GM12891 (cell line): ENCODE results near the gene ARID1A.
A peak's percentile ranks its signal among the peaks of the same experiment; 100 is the strongest.

Experiments
- DNase-seq: peaks from one replicate; pipeline ENCODE4 v3.0.0; 2011; ENCODE audit warnings: low spot score; ENCODE audit not compliant: insufficient read length
- FAIRE-seq: peaks from 2 replicates; lab custom pipeline; 2011; peaks lifted over from hg19 to GRCh38; lab: Jason Lieb, UNC
- PAX5 ChIP-seq: IDR thresholded peaks from 2 replicates; pipeline ENCODE4 v1.6.1; 2011; ENCODE audit warnings: low read length, moderate library complexity, mild to moderate bottlenecking; ENCODE audit not compliant: insufficient read depth, severe bottlenecking
- POLR2A ChIP-seq: IDR thresholded peaks from 2 replicates; pipeline ENCODE4 v1.6.1; 2011; ENCODE audit warnings: low read depth, low read length, control low read depth
- POLR2AphosphoS5 ChIP-seq: IDR thresholded peaks from 2 replicates; pipeline ENCODE4 v1.6.1; 2011; ENCODE audit warnings: low read depth, low read length, control low read depth
- POU2F2 ChIP-seq: IDR thresholded peaks from 2 replicates; pipeline ENCODE4 v1.6.1; 2011; ENCODE audit warnings: low read depth, mild to moderate bottlenecking, control low read depth, low read length, moderate library complexity
- SPI1 ChIP-seq: IDR thresholded peaks from 2 replicates; pipeline ENCODE4 v1.6.1; 2011; ENCODE audit warnings: low read depth, low read length, control low read depth
- TAF1 ChIP-seq: IDR thresholded peaks from 2 replicates; pipeline ENCODE4 v1.6.1; 2011; ENCODE audit warnings: low read depth, low read length, control low read depth

The ARID1A gene

DNA sequence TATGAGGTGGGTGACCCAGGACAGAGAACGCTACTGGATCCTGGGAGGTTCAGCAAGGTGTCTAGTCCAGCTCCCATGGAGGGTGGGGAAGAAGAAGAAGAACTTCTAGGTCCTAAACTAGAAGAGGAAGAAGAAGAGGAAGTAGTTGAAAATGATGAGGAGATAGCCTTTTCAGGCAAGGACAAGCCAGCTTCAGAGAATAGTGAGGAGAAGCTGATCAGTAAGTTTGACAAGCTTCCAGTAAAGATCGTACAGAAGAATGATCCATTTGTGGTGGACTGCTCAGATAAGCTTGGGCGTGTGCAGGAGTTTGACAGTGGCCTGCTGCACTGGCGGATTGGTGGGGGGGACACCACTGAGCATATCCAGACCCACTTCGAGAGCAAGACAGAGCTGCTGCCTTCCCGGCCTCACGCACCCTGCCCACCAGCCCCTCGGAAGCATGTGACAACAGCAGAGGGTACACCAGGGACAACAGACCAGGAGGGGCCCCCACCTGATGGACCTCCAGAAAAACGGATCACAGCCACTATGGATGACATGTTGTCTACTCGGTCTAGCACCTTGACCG lies 83.4 kb downstream of the ARID1A start:
- no peak for DNase-seq
- FAIRE-seq: no peak
- TF ChIP-seq PAX5: no peak
- TF ChIP-seq POLR2A: no peak
- TF ChIP-seq SPI1: no peak
- no peak for TF ChIP-seq POU2F2
- no peak for TF ChIP-seq POLR2AphosphoS5
- no peak for TF ChIP-seq TAF1

DNA sequence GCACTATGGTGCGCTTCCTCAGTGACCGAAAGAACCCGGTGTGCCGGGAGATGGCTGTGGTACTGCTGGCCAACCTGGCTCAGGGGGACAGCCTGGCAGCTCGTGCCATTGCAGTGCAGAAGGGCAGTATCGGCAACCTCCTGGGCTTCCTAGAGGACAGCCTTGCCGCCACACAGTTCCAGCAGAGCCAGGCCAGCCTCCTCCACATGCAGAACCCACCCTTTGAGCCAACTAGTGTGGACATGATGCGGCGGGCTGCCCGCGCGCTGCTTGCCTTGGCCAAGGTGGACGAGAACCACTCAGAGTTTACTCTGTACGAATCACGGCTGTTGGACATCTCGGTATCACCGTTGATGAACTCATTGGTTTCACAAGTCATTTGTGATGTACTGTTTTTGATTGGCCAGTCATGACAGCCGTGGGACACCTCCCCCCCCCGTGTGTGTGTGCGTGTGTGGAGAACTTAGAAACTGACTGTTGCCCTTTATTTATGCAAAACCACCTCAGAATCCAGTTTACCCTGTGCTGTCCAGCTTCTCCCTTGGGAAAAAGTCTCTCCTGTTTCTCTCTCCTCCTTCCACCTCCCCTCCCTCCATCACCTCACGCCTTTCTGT lies 84.6 kb downstream of the ARID1A start:
- no peak for TF ChIP-seq POLR2A
- no peak for TF ChIP-seq TAF1
- 0 out of 2 replicates have a peak, but pooled peaks have one; percentile 25 for TF ChIP-seq POLR2AphosphoS5
- TF ChIP-seq PAX5: no peak
- no peak for DNase-seq
- FAIRE-seq: peak; percentile 9

DNA sequence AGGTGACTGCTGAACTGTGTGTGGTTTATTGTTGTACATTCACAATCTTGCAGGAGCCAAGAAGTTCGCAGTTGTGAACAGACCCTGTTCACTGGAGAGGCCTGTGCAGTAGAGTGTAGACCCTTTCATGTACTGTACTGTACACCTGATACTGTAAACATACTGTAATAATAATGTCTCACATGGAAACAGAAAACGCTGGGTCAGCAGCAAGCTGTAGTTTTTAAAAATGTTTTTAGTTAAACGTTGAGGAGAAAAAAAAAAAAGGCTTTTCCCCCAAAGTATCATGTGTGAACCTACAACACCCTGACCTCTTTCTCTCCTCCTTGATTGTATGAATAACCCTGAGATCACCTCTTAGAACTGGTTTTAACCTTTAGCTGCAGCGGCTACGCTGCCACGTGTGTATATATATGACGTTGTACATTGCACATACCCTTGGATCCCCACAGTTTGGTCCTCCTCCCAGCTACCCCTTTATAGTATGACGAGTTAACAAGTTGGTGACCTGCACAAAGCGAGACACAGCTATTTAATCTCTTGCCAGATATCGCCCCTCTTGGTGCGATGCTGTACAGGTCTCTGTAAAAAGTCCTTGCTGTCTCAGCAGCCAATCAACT lies 85.5 kb downstream of the ARID1A start:
- no peak for TF ChIP-seq POU2F2
- no peak for TF ChIP-seq POLR2A
- TF ChIP-seq PAX5: no peak
- no peak for TF ChIP-seq TAF1
- no peak for TF ChIP-seq SPI1
- no peak for TF ChIP-seq POLR2AphosphoS5
- DNase-seq (no peak), FAIRE-seq (no peak)

GRCh38 chr1:26782521-26783212 lies 86.9 kb downstream of the ARID1A start:
- DNase-seq (no peak), FAIRE-seq (no peak)
- TF ChIP-seq POU2F2 (no peak), POLR2AphosphoS5 (no peak), TAF1 (no peak), PAX5 (no peak), POLR2A (no peak), SPI1 (no peak)

DNA sequence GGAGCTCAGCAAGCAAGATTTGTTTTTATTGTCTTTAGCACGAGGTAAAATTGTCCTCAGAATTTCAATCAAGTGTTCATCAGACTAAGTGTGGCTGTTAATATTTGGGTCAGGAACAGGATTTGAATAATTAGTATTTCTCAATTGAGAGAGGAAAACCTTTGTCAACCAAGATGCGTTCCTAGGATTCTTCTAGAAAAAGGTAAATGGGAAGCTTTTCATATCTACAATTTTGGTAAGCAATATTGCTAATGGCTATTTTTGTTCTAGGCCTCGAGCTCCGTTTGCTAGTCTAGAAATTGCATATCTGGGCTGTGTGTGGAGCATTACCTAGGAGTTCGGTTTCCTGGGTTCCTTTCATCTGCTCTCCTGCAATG lies 87.8 kb downstream of the ARID1A start:
- no peak for FAIRE-seq
- no peak for DNase-seq
- TF ChIP-seq POLR2AphosphoS5 (no peak), POU2F2 (no peak), SPI1 (no peak), PAX5 (no peak), TAF1 (no peak), POLR2A (no peak)

DNA sequence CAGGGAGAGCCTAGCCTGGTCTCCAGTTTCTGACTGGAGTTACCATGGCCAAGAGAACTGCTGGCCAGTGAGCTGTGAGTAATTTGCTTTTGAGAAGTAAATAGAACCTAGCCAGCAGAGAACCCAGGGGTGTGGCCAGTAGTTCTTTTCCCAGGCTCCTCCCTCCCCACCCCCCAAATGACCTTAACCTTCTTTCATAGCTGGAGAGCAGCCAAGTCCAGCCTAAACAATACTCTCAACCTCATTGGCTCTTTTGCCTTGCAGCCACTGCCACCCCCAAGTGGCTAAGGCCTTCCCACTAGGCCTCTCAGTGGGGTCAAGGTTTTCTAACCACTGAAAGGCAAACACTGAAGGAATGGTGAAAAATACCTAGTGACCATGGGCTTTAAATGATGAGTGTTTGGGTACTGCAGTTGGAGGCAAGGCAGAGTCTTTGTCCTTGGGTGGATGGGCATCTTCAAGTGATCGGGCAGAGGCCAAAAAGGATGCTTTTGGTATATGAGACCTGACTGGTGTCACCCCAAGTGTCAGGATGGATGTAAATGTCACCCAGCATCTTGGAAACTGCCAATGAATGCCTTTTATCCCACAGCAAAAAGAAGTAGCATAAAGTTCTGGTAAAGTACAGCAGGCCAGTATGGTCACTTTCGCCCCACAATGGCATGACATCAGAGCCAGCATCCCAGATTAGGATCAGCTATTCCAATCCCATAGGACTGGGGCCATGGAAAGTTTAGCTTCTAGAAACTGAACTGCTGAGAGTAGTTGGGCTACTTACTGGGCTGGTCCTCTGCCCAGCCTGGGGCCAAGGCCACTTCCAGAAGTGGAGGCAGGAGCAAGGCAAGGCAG lies 88.4 kb downstream of the ARID1A start:
- FAIRE-seq: no peak
- TF ChIP-seq SPI1: no peak
- no peak for TF ChIP-seq POU2F2
- no peak for TF ChIP-seq POLR2AphosphoS5
- TF ChIP-seq PAX5: no peak
- TF ChIP-seq POLR2A: no peak
- TF ChIP-seq TAF1: no peak
- DNase-seq: no peak

- no peak for FAIRE-seq
- TF ChIP-seq PAX5 (no peak), POLR2A (no peak), POLR2AphosphoS5 (no peak), SPI1 (no peak), TAF1 (no peak), POU2F2 (no peak)
- DNase-seq: no peak
These were observed 89.1 kb downstream of the ARID1A start for GRCh38 chr1:26784886-26785285.

DNA sequence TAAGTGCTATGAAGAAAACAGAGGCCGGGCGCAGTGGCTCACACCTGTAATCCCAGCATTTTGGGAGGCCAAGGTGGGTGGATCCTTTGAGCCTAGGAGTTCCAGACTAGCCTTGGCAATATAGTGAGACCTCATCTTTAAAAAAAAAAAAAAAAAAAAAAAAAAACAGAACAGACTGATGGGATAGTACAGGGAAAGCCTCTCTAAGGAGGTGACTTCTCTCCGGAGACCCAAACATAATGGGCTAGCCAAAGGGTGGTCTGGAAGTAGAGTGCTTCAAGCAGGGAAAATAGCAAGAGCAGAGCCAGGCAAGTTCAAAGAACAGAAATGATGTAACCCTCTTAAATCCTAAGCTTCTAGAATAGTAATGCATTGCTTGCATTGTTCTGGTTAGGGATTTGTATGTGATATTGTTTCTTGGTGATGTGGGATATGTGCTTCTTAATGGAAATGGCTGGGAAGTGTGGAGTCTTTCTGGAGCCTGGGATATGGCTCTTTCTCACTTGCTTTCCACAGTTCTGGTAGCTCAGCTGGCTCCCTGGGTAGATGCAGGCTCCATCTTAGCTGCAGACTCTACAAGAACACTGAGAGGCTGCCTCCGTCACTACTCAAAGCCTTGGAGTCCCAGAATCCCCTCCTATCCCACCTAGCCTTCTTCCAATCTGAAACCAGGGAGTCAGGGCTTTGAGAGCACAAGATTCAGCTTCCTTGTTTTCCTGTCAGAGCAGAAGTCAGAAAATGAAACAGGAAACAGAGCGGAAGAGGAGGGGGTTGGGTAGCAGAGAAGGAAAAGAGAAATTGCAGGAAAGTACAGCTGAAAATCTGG lies 90.0 kb downstream of the ARID1A start:
- no peak for DNase-seq
- TF ChIP-seq PAX5 (no peak), SPI1 (peak; percentile 43; the same call in 1 of the 2 replicates)
- no peak for FAIRE-seq
